ENCODE results near the gene TDP1. TPM values are rescaled to one million over a fixed set of nuclear protein-coding genes. Genes with fewer than 3 reads are reported as not detected.

The TDP1 gene
- total and polyA plus RNA-seq, 2 of the 4 experiments (the other 2 are of a cell fraction), result 23.3 to 53.1 TPM

GRCh38 chr14:89910691-89911009 is 45.1 kb upstream of the TDP1 start:
- peak overlapping the region; percentile 98 for H3K18ac ChIP-seq (ENCODE audit: low read depth, low read length)
- H3K4me2 ChIP-seq (ENCODE audit: low read depth, low read length), result peak overlapping the region; percentile 58
- POLR2A ChIA-PET (ENCODE audit: unreplicated experiment), result no interaction called here
- peak overlapping the region; percentile 75 for H3K9ac ChIP-seq (ENCODE audit: low read depth, low read length)
- no peak for ATAC-seq (ENCODE audit: low read depth)
- H3K56ac ChIP-seq (ENCODE audit: extremely low read depth, insufficient read depth, low read length), result peak overlapping the region; percentile 94
- H3K27me3 ChIP-seq (ENCODE audit: control insufficient read depth, insufficient read depth, low read length), result no peaks in the 10 kb centered on the region
- H2AFZ ChIP-seq (replicated peaks; ENCODE audit: low read length, poor library complexity), result no peak overlapping the region
- WGBS, 2 experiments (ENCODE audit: extremely low coverage in 2 of 2, insufficient read length in 1 of 2), result no CpG with 5 or more reads among the region's 5 CpGs
- H2BK5ac ChIP-seq (ENCODE audit: low read depth, low read length, poor library complexity, severe bottlenecking), result peak overlapping the region; percentile 95
- dilution Hi-C loops (cut with HindIII; ENCODE audit: low sequenced_read_pairs, unreplicated experiment), result no loop called here
- H3K27ac ChIP-seq (ENCODE audit: insufficient read depth, low read length), result peak overlapping the region; percentile 98
- H4K91ac ChIP-seq (ENCODE audit: insufficient read depth, low read depth, low read length), result peak overlapping the region; percentile 97
- H3K4me3 ChIP-seq (ENCODE audit: insufficient read depth, low read depth, low read length), result no peak overlapping the region
- peaks cover 8 to 13% of the 10 kb centered on the region in 2 experiments; a peak in 1 of 4 replicates for H3K79me1 ChIP-seq (ENCODE audit: low read depth in 1 of 2, low read length in 2 of 2)
- BruUV-seq (replicated peaks), result TSS peak; percentile 39
- H3K9me1 ChIP-seq (ENCODE audit: insufficient read depth, low read length), result peaks cover 14% of the 10 kb centered on the region
- no peak overlapping the region for H2AK9ac ChIP-seq (replicated peaks; ENCODE audit: low read depth, low read length, poor library complexity)
- H4K8ac ChIP-seq (ENCODE audit: low read depth in 2 of 2, low read length in 2 of 2), result peak overlapping the region; percentile 74 to 83; a peak in 3 of 4 replicates
- peak overlapping the region; percentile 95 for H4K5ac ChIP-seq (ENCODE audit: low read depth, low read length)
- H3K23ac ChIP-seq (ENCODE audit: low read depth, low read length), result peak overlapping the region; percentile 72; the same call in 1 of the 2 replicates
- H2BK15ac ChIP-seq (ENCODE audit: low read depth, low read length), result peak overlapping the region; percentile 94; the same call in 2 of the 3 replicates
- in situ Hi-C loops (cut with MboI; ENCODE audit: low sequenced_read_pairs), result loop anchor here (5.0 to 10.0 kb wide), 3 partner anchors 293 to 866 kb away; no protein-coding TSS in a partner anchor
- H3K4ac ChIP-seq (ENCODE audit: low read depth, low read length), result peak overlapping the region; percentile 91
- intact Hi-C loops (cut with micrococcal nuclease), result loop anchor here (2.0 to 10.0 kb wide), 4 partner anchors 98 to 494 kb away; partner anchors contain the start of gene FOXN3
- H3K9me3 ChIP-seq (ENCODE audit: control insufficient read depth, insufficient read depth, low read length), result no peaks in the 10 kb centered on the region
- H2BK20ac ChIP-seq (ENCODE audit: low read depth, low read length), result peak overlapping the region; percentile 97
- no peak for DNase-seq
- peak overlapping the region; percentile 89 for H3K14ac ChIP-seq (replicated peaks; ENCODE audit: low read depth, low read length)
- H3K4me1 ChIP-seq (ENCODE audit: control insufficient read depth, insufficient read depth, low read length), result peaks cover 22% of the 10 kb centered on the region
- TF ChIP-seq POLR2A (IDR thresholded peaks at IDR 0.05; ENCODE audit: low read depth, low read length), result no peak
- no peak for TF ChIP-seq RAD21 (IDR thresholded peaks at IDR 0.05; ENCODE audit: low read length)
- TF ChIP-seq CEBPB (IDR thresholded peaks at IDR 0.05; ENCODE audit: low read depth, low read length), result no peak
- TF ChIP-seq RCOR1 (IDR thresholded peaks at IDR 0.05; ENCODE audit: insufficient replicate concordance, low read length), result no peak
- no peak for TF ChIP-seq MAZ (IDR thresholded peaks at IDR 0.05; ENCODE audit: borderline replicate concordance, low read depth, low read length)
- no peak for TF ChIP-seq RFX5 (IDR thresholded peaks at IDR 0.05; ENCODE audit: low read depth, low read length)
- TF ChIP-seq, protein P1, sequence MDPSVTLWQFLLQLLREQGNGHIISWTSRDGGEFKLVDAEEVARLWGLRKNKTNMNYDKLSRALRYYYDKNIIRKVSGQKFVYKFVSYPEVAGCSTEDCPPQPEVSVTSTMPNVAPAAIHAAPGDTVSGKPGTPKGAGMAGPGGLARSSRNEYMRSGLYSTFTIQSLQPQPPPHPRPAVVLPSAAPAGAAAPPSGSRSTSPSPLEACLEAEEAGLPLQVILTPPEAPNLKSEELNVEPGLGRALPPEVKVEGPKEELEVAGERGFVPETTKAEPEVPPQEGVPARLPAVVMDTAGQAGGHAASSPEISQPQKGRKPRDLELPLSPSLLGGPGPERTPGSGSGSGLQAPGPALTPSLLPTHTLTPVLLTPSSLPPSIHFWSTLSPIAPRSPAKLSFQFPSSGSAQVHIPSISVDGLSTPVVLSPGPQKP (IDR thresholded peaks at IDR 0.05; ENCODE audit: borderline replicate concordance, low read depth, low read length), result no peak
- TF ChIP-seq, protein P2, sequence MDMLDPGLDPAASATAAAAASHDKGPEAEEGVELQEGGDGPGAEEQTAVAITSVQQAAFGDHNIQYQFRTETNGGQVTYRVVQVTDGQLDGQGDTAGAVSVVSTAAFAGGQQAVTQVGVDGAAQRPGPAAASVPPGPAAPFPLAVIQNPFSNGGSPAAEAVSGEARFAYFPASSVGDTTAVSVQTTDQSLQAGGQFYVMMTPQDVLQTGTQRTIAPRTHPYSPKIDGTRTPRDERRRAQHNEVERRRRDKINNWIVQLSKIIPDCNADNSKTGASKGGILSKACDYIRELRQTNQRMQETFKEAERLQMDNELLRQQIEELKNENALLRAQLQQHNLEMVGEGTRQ (IDR thresholded peaks at IDR 0.05; ENCODE audit: low read depth, low read length), result no peak
- no peak for TF ChIP-seq CHD1 (IDR thresholded peaks at IDR 0.05; ENCODE audit: low read depth, low read length)
- no peaks in the 10 kb centered on the region for H3K36me3 ChIP-seq (ENCODE audit: control insufficient read depth, insufficient read depth, low read length)
- H2BK120ac ChIP-seq (ENCODE audit: low read depth, low read length), result peak overlapping the region; percentile 97
- H2AK5ac ChIP-seq (ENCODE audit: low read depth, low read length), result peak overlapping the region; percentile 95; the same call in 1 of the 2 replicates
- H4K20me1 ChIP-seq (ENCODE audit: insufficient read depth, low read length), result no peaks in the 10 kb centered on the region
- CTCF ChIA-PET, result interaction anchor here (0.7 to 1.0 kb wide), 2 partner anchors 607 to 870 kb away, joined by 3 to 4 read pairs; no protein-coding TSS in a partner anchor
